Keratinocyte (primary cell): ENCODE measurements around the gene DOCK11.

Experiments
- EZH2 ChIP-seq: IDR thresholded peaks from one replicate; pipeline ENCODE4 v1.6.1; 2012; ENCODE audit warnings: inconsistent platforms, mild to moderate bottlenecking, low read length, moderate library complexity
- TF ChIP-seq, protein P1 (sequence below), 3 experiments: IDR thresholded peaks in 1 of 3; conservative IDR thresholded peaks in 1 of 3; optimal IDR thresholded peaks in 1 of 3; 2 replicates in 2 of 3; 3 replicates in 1 of 3; pipeline versions ENCODE3 to v1.5.1; 2011; ENCODE audit warnings: low read length in 3 of 3, mild to moderate bottlenecking in 3 of 3, moderate library complexity in 2 of 3, control low read depth in 1 of 3, inconsistent platforms in 1 of 3; ENCODE audit not compliant: insufficient read depth in 2 of 3; ENCODE audit errors: extremely low read depth in 1 of 3

DNA sequence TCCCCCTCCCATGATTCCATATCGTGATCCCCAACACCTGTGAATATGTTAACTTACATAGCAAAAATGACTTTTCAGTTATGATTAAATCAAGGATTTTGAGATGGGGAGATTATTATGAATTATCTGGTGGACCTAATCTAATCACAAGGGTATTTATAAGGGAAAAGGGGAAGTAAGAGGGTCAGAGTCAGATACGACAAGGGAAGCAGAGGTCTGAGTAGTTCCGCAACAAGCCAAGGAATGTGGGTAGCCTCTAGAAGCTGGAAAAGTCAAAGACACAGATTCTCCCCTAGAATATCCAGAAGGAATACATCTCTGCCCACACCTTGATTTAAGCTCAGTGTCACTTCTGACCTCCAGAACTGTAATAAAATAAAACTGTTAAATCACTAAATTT lies 230.8 kb downstream of the DOCK11 start:
- TF ChIP-seq, protein P1, sequence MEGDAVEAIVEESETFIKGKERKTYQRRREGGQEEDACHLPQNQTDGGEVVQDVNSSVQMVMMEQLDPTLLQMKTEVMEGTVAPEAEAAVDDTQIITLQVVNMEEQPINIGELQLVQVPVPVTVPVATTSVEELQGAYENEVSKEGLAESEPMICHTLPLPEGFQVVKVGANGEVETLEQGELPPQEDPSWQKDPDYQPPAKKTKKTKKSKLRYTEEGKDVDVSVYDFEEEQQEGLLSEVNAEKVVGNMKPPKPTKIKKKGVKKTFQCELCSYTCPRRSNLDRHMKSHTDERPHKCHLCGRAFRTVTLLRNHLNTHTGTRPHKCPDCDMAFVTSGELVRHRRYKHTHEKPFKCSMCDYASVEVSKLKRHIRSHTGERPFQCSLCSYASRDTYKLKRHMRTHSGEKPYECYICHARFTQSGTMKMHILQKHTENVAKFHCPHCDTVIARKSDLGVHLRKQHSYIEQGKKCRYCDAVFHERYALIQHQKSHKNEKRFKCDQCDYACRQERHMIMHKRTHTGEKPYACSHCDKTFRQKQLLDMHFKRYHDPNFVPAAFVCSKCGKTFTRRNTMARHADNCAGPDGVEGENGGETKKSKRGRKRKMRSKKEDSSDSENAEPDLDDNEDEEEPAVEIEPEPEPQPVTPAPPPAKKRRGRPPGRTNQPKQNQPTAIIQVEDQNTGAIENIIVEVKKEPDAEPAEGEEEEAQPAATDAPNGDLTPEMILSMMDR (optimal IDR thresholded peaks at IDR 0.05 in 1 of 3, IDR thresholded peaks at IDR 0.05 in 1 of 3, conservative IDR thresholded peaks at IDR 0.05 in 1 of 3; ENCODE audit: extremely low read depth in 1 of 3, insufficient read depth in 2 of 3, low read length in 3 of 3) = no peak
- TF ChIP-seq EZH2 = no peak
